Stimulated activated CD4-positive, alpha-beta T cell treated with anti-CD3 and anti-CD28 coated beads, Interleukin-4, amount 100 ng/mL, for 24 hours (primary cell): Measurements from ENCODE around the gene RHOV.

Source experiments
- DNase-seq: peaks from one replicate; pipeline ENCODE4 v3.0.0-alpha.2; 2020

Gene RHOV

DNA sequence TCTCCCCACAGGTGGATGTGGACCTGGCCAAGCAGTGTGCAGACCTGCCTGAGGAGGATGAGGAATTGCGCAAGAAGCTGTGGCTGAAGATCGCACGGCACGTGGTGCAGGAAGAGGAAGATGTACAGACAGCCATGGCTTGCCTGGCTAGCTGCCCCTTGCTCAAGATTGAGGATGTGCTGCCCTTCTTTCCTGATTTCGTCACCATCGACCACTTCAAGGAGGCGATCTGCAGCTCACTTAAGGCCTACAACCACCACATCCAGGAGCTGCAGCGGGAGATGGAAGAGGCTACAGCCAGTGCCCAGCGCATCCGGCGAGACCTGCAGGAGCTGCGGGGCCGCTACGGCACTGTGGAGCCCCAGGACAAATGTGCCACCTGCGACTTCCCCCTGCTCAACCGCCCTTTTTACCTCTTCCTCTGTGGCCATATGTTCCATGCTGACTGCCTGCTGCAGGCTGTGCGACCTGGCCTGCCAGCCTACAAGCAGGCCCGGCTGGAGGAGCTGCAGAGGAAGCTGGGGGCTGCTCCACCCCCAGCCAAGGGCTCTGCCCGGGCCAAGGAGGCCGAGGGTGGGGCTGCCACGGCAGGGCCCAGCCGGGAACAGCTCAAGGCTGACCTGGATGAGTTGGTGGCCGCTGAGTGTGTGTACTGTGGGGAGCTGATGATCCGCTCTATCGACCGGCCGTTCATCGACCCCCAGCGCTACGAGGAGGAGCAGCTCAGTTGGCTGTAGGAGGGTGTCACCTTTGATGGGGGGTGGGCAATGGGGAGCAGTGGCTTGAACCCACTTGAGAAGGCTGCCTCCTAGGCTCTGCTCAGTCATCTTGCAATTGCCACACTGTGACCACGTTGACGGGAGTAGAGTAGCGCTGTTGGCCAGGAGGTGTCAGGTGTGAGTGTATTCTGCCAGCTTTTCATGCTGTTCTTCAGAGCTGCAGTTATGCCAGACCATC is 28.8 kb upstream of the RHOV start:
- no peak for DNase-seq

- DNase-seq: no peak
Observed at GRCh38 chr15:40901053-40901443, 27.0 kb upstream of the RHOV start.

GRCh38 chr15:40900256-40901052 is 26.4 kb upstream of the RHOV start:
- DNase-seq: no peak

- no peak for DNase-seq
Observed at GRCh38 chr15:40899536-40900207, 25.6 kb upstream of the RHOV start.

DNA sequence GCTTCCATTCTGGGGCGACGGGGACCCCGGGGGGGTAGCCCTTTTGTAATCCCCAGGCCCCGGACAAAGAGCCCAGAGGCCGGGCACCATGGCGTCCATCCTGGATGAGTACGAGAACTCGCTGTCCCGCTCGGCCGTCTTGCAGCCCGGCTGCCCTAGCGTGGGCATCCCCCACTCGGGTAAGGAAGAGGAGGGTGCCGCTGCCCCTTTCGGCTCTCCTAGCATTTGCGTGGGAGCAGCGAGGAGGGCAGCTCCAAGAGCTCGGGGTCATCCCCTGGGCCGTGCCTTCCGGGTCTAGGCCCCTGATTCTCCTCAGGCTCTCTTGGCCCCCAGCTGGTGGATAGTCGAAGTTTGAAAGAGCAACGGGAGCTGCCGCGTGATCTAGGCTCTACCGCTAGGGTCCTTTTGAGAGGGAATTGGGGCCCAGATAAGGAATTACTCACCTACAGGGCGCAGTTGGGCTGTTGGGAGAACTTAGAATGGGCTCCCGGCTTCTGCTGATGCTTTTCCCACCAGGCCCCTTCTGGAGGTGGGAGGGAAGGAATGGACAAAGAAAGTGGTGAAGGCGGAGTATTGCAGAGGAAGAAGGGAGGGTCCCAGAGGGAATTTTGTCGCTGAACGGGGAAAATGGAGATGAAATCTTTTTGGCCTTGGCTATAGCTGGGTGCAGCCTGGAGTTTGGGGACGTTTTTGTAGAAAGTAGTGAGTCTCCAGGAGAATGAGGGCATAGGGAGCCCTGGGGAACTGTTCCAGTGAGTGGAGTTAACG is 20.8 kb upstream of the RHOV start:
- DNase-seq: peak; percentile 68

DNA sequence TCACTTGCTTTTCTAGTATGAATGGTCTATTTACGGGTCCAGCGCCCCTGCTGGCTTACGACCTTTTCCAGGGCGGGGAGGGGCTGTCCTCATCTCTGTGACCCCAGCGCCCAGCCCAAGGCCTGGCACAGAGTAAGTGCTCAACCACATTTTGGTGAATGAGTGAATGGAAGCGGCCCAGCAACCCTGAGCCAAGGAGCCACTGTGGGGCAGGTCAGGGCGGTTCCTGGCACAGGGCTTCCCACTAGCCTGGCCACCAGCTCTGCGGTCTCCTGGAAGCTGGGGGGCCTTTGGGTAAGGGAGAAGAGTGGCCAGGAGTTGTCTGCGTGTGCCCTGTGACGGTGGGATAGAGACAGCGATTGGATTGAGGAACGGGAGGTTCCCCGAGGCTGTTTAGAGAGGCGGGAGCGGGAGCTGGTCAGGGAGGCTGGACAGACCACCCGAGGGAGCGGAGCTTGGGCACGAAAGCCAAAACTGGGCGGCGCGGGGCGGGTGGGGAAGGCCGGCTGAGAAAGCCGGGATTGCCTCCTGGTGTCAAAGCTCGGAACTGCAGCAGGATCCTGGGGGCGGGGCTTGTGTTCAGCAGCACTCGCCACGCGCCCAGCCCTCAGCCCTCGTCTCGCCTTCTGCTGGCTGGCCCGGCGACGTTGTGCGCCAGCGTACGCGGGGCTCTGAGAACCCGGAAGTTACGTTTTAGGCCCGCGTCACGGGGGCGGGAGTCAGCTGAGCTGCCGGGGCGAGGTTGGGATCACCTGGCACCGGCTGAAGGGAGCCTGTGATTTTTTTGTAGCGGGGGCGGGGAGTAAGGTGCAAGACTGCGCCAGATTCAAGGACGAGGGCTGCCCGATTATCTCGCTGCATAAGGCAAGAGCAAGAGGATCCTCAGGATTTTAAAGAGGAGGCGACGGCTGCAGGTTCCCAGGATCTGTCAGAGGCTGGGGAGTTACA is 20.0 kb upstream of the RHOV start, which contains the start of gene VPS18:
Gene VPS18 (plus strand): TSS at position 718 of the 948 bp plus-strand sequence. CDS start 319 bp downstream, outside the sequence.
- DNase-seq: peak; percentile 99

- DNase-seq: no peak
Observed at GRCh38 chr15:40893019-40893670, 19.1 kb upstream of the RHOV start.

DNA sequence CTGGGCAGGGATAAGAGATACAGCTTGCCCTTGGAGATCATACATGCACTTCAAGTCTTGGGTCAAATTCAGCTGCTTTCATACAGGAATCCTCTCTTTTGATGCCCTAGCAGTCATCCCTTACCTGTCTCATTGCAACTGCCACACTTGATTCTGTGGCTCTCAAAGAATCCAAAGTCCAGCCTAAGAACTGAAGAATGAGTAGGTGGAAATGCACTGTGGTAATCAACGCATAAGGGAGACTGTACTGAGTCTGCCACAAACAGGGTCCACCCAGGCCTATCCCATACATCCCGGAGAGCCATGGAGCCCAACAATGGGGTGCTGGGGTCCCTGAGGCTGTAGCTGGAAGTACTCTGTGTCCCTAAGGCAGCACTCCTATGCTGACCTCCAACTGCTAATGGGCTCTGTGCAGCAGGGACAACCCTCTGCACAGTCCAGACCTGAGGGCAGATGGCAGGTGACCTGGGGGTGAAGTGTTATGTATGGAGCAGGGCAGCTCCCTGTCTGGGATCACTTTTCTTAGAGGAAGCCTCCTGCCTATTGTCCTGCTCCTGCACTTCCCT is 18.5 kb upstream of the RHOV start:
- DNase-seq: no peak

DNA sequence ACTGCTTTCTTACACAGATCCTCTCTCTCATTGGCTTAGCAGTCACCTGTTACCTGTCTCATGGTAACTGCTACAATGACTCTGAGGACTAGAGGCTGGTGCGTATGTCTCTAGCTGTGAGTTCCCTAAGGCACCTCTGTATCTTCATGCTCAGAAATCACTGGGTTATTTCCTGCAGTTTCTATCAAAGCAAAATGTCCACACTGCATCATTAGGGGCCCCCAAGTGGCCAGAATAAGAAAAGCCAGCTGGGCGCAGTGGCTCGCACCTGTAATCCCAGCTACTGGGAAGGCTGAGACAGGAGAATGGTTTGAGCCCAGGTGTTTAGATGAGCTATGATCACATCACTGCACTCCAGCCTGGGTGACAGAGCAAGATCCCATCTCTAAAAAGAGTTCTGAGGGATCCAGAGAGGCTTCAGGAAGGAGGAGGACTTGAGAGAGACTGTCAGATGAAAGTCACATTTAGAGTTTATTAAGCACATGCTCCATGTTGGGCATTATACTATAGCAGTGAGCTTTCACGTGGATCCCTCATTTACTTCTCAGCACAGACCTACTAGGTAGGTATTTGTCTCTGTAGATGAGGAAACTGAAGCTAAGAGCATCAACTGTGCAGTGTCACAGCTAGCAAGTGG is 17.9 kb upstream of the RHOV start:
- DNase-seq: no peak

DNA sequence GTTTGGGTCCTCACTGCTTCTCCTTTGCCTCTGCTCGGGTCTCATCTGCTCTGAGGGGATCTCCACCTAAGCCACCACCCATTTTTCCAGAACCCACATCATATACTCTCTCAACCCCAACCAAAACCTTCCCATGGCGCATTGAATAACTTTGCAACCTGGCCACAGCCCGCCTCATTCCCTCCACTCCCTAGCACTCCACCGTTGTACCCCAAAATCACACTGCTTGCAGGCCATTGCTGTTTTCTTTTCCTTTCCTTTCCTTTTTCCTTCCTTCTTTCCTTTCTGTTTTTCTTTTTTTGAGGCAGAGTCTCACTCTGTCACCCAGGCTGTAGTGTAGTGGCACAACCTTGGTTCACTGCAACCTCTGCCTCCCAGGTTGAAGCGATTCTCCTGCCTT is 17.1 kb upstream of the RHOV start:
- DNase-seq: no peak

- no peak for DNase-seq
Observed at GRCh38 chr15:40889112-40889511, 15.1 kb upstream of the RHOV start.

DNA sequence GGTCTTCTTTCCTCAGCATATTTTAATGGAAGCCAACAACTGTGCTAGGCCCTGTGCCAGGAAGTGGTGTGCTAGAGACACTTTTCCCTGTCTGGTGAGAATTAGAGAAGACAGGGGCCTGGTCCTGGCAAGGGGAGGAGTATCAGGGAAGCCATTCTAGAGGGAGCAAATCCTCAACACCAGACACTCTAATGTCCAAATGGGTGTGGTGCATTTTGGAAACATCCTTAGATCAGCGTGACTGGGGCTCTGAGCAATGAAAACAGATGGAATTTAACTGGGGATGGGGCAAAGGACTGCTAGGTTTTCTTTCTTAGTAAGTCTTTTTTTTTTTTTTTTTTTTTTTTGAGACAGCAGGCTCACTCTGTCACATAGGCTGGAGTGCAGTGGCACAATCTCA is 12.6 kb upstream of the RHOV start:
- no peak for DNase-seq

GRCh38 chr15:40881351-40881750 is 7.3 kb upstream of the RHOV start:
- DNase-seq: no peak

DNA sequence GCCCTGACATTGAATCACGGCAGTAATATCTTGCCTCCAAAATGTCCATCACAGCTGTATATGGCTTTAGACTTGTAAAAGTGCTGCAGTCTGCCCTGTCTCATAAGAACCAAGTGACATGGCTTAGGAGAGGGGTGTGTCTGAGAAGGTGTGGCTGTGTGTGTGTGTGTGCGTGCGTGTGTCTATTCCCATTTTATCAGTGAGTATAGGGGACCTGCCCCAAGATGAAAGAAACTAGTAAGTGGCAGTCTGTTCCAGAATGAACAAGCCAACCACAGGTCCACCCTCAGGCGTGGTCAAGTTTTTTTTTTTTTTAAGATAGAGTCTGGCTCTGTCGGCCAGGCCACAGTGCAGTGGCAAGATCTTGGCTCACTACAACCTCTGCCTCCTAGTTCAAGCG is 5.6 kb upstream of the RHOV start:
- no peak for DNase-seq

GRCh38 chr15:40878785-40879184 is 4.8 kb upstream of the RHOV start:
- peak; percentile 55 for DNase-seq

- DNase-seq: no peak
Observed at GRCh38 chr15:40877694-40878093, 3.7 kb upstream of the RHOV start.

GRCh38 chr15:40875991-40876730 is 2.1 kb upstream of the RHOV start:
- DNase-seq: no peak

- DNase-seq: no peak
Observed at GRCh38 chr15:40872791-40873693, 992 bp downstream of the RHOV start.
